Fibroblast of lung (primary cell): ENCODE results near the gene TNFAIP8L3.

Experiments
- EZH2 ChIP-seq: IDR thresholded peaks from 2 replicates; pipeline ENCODE4 v1.5.1; 2012; ENCODE audit warnings: low read length, control low read depth, mild to moderate bottlenecking; ENCODE audit errors: missing control alignments
- TF ChIP-seq, protein P1 (sequence below), 2 donors: IDR thresholded peaks in 1 of 2; conservative IDR thresholded peaks in 1 of 2; 1 replicate in 1 of 2; 2 replicates in 1 of 2; pipeline ENCODE4 v1.5.1; 2011 to 2012; ENCODE audit warnings: low read length in 2 of 2, control low read depth in 1 of 2, inconsistent platforms in 1 of 2, low read depth in 1 of 2, mild to moderate bottlenecking in 1 of 2

DNA sequence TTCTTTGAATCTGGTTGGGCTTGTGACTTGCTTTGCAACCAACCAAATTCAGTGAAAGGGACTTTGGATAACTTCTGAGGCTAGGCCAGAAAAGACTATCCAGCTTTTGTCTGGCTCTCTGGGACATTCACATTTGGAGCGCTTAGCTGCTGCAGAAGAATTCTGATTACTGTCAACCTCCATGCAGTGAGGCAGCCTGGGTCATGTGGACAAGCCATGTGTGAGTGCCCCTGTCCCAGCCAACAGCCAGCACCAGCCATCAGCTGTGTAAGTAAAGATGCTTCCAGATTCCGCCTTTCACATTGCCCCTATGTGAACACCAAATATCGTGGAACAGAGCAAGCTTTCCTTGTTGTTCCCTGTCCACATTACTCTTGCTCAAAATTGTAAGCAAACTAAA lies 12.9 kb upstream of the TNFAIP8L3 start:
- TF ChIP-seq, protein P1, sequence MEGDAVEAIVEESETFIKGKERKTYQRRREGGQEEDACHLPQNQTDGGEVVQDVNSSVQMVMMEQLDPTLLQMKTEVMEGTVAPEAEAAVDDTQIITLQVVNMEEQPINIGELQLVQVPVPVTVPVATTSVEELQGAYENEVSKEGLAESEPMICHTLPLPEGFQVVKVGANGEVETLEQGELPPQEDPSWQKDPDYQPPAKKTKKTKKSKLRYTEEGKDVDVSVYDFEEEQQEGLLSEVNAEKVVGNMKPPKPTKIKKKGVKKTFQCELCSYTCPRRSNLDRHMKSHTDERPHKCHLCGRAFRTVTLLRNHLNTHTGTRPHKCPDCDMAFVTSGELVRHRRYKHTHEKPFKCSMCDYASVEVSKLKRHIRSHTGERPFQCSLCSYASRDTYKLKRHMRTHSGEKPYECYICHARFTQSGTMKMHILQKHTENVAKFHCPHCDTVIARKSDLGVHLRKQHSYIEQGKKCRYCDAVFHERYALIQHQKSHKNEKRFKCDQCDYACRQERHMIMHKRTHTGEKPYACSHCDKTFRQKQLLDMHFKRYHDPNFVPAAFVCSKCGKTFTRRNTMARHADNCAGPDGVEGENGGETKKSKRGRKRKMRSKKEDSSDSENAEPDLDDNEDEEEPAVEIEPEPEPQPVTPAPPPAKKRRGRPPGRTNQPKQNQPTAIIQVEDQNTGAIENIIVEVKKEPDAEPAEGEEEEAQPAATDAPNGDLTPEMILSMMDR (conservative IDR thresholded peaks at IDR 0.05 in 1 of 2, IDR thresholded peaks at IDR 0.05 in 1 of 2; ENCODE audit: low read depth in 1 of 2, low read length in 2 of 2): no peak
- no peak for TF ChIP-seq EZH2
